Measurements from ENCODE around the gene KIF20A. TPM values are rescaled to one million over a fixed set of nuclear protein-coding genes. Genes with fewer than 3 reads are reported as not detected.
"Not testable (repeated sequence)": the region's sequence is repeated elsewhere in the genome, so short reads cannot be mapped to it uniquely, and the experiment has no call there.

The KIF20A gene
- polyA plus RNA-seq, 1 experiment: 25.4 TPM

DNA sequence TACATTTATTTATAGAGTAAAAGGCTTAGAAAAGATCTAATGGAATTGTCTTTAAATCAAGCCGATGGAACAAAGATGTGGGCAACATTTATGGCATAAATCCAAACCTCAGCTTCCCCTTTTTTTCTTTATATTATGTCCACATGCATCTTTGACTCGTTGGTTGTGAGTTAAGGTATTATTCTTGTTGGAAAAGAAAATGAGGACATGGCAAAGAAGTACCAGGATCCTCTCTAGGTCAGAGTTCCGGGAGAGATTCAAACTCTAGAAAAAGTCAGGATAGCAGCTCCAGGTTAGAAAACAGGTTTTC lies 39.2 kb upstream of the KIF20A start:
- CTCF ChIA-PET: interaction anchor here (0.7 to 1.8 kb wide), 3 partner anchors 63 to 361 kb away, joined by 3 to 9 read pairs (median 3); no protein-coding TSS in a partner anchor
- H3K4me3 ChIP-seq (ENCODE audit: low read depth, low read length): no peak overlapping the region

DNA sequence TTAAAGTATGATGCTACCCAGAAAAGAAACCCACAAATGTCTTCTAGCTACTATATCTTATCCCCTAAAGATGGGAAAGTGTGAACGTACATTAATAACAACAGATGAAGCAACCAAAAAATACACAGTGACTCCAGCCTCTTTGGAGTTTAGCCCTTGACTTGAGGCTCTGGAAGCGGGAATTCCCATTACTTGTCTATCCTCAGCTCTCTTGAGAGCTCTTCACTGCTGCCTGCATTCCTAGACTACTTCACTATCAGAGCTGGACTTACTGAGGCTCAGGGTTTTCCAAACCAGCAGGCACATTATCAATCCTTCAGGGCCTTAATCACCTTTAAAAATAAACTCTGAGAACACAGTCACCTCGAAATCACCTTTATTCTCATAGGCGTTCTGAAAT lies 38.6 kb upstream of the KIF20A start:
- ChIA-PET CTCF (interaction anchor here (0.9 to 1.8 kb wide), 2 partner anchors 63 to 102 kb away, joined by 3 to 9 read pairs; no protein-coding TSS in a partner anchor), POLR2A (no interaction called here)
- Histone ChIP-seq H3K4me3 (ENCODE audit: low read depth, low read length) (no peak overlapping the region), H3K27ac (ENCODE audit: low read depth, low read length) (no peak overlapping the region), H3K27me3 (ENCODE audit: control insufficient read depth, insufficient read depth, low read length) (no peaks in the 10 kb centered on the region), H3K9me3 (ENCODE audit: control insufficient read depth, insufficient read depth, low read length) (no peaks in the 10 kb centered on the region; the same call in 1 of the 2 replicates)
- no peak for DNase-seq (ENCODE audit: low read depth, low spot score)
- TF ChIP-seq, protein P1, sequence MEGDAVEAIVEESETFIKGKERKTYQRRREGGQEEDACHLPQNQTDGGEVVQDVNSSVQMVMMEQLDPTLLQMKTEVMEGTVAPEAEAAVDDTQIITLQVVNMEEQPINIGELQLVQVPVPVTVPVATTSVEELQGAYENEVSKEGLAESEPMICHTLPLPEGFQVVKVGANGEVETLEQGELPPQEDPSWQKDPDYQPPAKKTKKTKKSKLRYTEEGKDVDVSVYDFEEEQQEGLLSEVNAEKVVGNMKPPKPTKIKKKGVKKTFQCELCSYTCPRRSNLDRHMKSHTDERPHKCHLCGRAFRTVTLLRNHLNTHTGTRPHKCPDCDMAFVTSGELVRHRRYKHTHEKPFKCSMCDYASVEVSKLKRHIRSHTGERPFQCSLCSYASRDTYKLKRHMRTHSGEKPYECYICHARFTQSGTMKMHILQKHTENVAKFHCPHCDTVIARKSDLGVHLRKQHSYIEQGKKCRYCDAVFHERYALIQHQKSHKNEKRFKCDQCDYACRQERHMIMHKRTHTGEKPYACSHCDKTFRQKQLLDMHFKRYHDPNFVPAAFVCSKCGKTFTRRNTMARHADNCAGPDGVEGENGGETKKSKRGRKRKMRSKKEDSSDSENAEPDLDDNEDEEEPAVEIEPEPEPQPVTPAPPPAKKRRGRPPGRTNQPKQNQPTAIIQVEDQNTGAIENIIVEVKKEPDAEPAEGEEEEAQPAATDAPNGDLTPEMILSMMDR (IDR thresholded peaks at IDR 0.05; ENCODE audit: low read depth, low read length): no peak

More for the DNA sequence above, 39.2 kb upstream of the KIF20A start:
- no peak for DNase-seq (ENCODE audit: low read depth, low spot score)
- POLR2A ChIA-PET: no interaction called here
- TF ChIP-seq, protein P1 (IDR thresholded peaks at IDR 0.05; ENCODE audit: low read depth, low read length): no peak
- Histone ChIP-seq H3K27ac (ENCODE audit: low read depth, low read length) (no peak overlapping the region), H3K27me3 (ENCODE audit: control insufficient read depth, insufficient read depth, low read length) (no peaks in the 10 kb centered on the region), H3K9me3 (ENCODE audit: control insufficient read depth, insufficient read depth, low read length) (no peaks in the 10 kb centered on the region; the same call in 1 of the 2 replicates)

DNA sequence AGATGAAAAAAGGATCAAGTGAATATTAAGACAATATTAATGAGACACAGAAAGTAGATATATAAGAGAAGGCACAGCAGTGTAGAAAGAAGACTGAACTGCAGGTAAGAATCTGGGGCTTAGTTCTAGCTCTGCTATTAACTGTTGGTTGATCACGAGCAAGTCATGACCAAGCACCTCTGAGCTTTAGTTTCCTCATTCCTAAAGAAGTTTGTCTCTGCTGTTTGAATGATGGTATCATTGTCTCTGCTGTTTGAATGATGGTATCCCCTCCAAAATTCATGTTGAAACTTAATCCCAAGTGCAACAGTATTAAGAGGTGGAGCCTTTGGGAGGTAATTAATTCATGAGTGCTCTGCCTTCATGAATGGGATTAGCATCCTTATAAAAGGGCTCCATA lies 37.2 kb upstream of the KIF20A start:
- POLR2A ChIA-PET: no interaction called here
- TF ChIP-seq, protein P1 (IDR thresholded peaks at IDR 0.05; ENCODE audit: low read depth, low read length): no peak
- Histone ChIP-seq H3K9me3 (ENCODE audit: control insufficient read depth, insufficient read depth, low read length) (no peaks in the 10 kb centered on the region; the same call in 1 of the 2 replicates), H3K27me3 (ENCODE audit: control insufficient read depth, insufficient read depth, low read length) (no peaks in the 10 kb centered on the region), H3K4me3 (ENCODE audit: low read depth, low read length) (no peak overlapping the region), H3K27ac (ENCODE audit: low read depth, low read length) (no peak overlapping the region)
- DNase-seq (ENCODE audit: low read depth, low spot score): no peak
- CTCF ChIA-PET: interaction anchor here (1.8 kb wide), 1 partner anchor 8 kb away, joined by 5 read pairs; no protein-coding TSS in a partner anchor

DNA sequence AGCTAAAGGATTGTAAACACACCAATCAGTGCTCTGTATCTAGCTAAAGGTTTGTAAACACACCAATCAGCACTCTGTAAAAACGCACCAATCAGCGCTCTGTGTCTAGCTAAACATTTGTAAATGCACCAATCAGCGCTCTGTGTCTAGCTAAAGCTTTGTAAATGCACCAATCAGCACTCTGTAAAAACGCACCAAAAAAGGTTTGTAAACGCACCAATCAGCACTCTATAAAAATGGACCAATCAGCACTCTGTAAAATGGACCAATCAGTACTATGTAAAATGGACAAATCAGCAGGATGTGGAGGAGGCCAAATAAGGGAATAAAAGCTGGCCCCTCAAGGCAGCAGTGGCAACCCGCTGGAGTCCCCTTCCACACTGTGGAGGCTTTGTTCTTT lies 35.3 kb upstream of the KIF20A start:
- POLR2A ChIA-PET; H3K9me3 ChIP-seq (ENCODE audit: control insufficient read depth, insufficient read depth, low read length); DNase-seq (ENCODE audit: low read depth, low spot score); H3K4me3 ChIP-seq (ENCODE audit: low read depth, low read length); H3K27ac ChIP-seq (ENCODE audit: low read depth, low read length); H3K27me3 ChIP-seq (ENCODE audit: control insufficient read depth, insufficient read depth, low read length): not testable (repeated sequence)
- CTCF ChIA-PET: interaction anchor here (2.2 kb wide), 1 partner anchor 10 kb away, joined by 7 read pairs; no protein-coding TSS in a partner anchor

DNA sequence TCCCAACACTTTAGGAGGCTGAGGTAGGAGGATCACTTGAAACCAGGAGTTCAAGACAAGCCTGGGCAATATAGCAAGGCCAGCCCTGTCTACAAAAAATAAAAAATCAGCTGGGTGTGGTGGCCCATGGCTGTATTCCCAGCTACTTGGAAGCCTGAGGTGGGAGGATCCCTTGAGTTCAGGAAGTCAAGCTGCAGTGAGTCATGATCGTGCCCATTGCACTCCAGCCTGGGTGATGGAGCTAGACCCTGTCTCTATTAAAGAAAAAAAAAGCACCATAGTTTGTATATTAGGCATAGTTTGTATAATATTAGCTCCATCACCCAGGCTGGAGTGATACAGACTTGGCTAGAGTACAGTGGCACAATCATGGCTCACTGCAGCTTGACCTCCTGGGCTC lies 30.1 kb upstream of the KIF20A start:
- DNase-seq (ENCODE audit: low read depth, low spot score): no peak
- TF ChIP-seq, protein P1 (IDR thresholded peaks at IDR 0.05; ENCODE audit: low read depth, low read length): no peak
- H3K27me3 ChIP-seq (ENCODE audit: control insufficient read depth, insufficient read depth, low read length): no peaks in the 10 kb centered on the region
- H3K9me3 ChIP-seq (ENCODE audit: control insufficient read depth, insufficient read depth, low read length): no peaks in the 10 kb centered on the region; the same call in 1 of the 2 replicates
- H3K27ac ChIP-seq (ENCODE audit: low read depth, low read length): no peak overlapping the region
- POLR2A ChIA-PET: no interaction called here
- CTCF ChIA-PET: interaction anchor here (0.6 to 1.3 kb wide), 2 partner anchors 141 to 370 kb away, joined by 3 to 5 read pairs; no protein-coding TSS in a partner anchor
- no peak overlapping the region for H3K4me3 ChIP-seq (ENCODE audit: low read depth, low read length)
